Stimulated activated CD4-positive, alpha-beta T cell treated with anti-CD3 and anti-CD28 coated beads, Interleukin-1b, Interleukin-23, amount 100 ng/mL, for 48 hours (primary cell): ENCODE measurements around the gene LRPAP1.

Experiments used
- DNase-seq: peaks from one replicate; pipeline ENCODE4 v3.0.0-alpha.2; 2020

The LRPAP1 gene

GRCh38 chr4:3530663-3531254, 1.5 kb downstream of the LRPAP1 start:
- DNase-seq, result no peak

GRCh38 chr4:3530051-3530450, 2.2 kb downstream of the LRPAP1 start:
- DNase-seq, result no peak

GRCh38 chr4:3529363-3529762, 2.9 kb downstream of the LRPAP1 start:
- no peak for DNase-seq

- no peak for DNase-seq
Measured at GRCh38 chr4:3527914-3528876, 4.0 kb downstream of the LRPAP1 start.

GRCh38 chr4:3527101-3527913, 4.9 kb downstream of the LRPAP1 start:
- no peak for DNase-seq

GRCh38 chr4:3526456-3526855, 5.8 kb downstream of the LRPAP1 start:
- DNase-seq, result no peak

GRCh38 chr4:3525532-3526430, 6.4 kb downstream of the LRPAP1 start:
- no peak for DNase-seq

GRCh38 chr4:3524920-3525319, 7.3 kb downstream of the LRPAP1 start:
- no peak for DNase-seq

- DNase-seq, result no peak
Measured at GRCh38 chr4:3524349-3524748, 7.9 kb downstream of the LRPAP1 start.

GRCh38 chr4:3523628-3524221, 8.5 kb downstream of the LRPAP1 start:
- DNase-seq, result no peak

- DNase-seq, result no peak
Measured at GRCh38 chr4:3523146-3523627, 9.0 kb downstream of the LRPAP1 start.

- DNase-seq, result no peak
Measured at GRCh38 chr4:3522651-3523050, 9.6 kb downstream of the LRPAP1 start.

GRCh38 chr4:3522326-3522640, 9.9 kb downstream of the LRPAP1 start:
- no peak for DNase-seq

GRCh38 chr4:3521621-3522325, 10.4 kb downstream of the LRPAP1 start:
- DNase-seq, result no peak

- DNase-seq, result no peak
Measured at GRCh38 chr4:3520796-3521600, 11.2 kb downstream of the LRPAP1 start.

- no peak for DNase-seq
Measured at GRCh38 chr4:3520276-3520675, 11.9 kb downstream of the LRPAP1 start.

GRCh38 chr4:3519468-3520264, 12.6 kb downstream of the LRPAP1 start:
- DNase-seq, result no peak

GRCh38 chr4:3518941-3519340, 13.3 kb downstream of the LRPAP1 start:
- DNase-seq, result no peak

GRCh38 chr4:3518511-3518880, 13.7 kb downstream of the LRPAP1 start:
- DNase-seq, result no peak
